ENCODE results near the gene ATOH8.

The ATOH8 gene

GRCh38 chr2:85787282-85787980 lies 33.6 kb downstream of the ATOH8 start:
- no peak for DNase-seq (ENCODE audit: low spot score)

- no peak for DNase-seq (ENCODE audit: low spot score)
These were observed 34.2 kb downstream of the ATOH8 start for GRCh38 chr2:85787981-85788340.

- DNase-seq (ENCODE audit: low spot score), result no peak
These were observed 34.8 kb downstream of the ATOH8 start for GRCh38 chr2:85788603-85789002.

GRCh38 chr2:85789271-85789670 lies 35.5 kb downstream of the ATOH8 start:
- no peak for DNase-seq (ENCODE audit: low spot score)

- no peak for DNase-seq (ENCODE audit: low spot score)
These were observed 36.2 kb downstream of the ATOH8 start for GRCh38 chr2:85790032-85790431.

GRCh38 chr2:85790499-85791188 lies 36.9 kb downstream of the ATOH8 start:
- no peak for DNase-seq (ENCODE audit: low spot score)

- no peak for DNase-seq (ENCODE audit: low spot score)
These were observed 38.1 kb downstream of the ATOH8 start for GRCh38 chr2:85791704-85792565.

- DNase-seq (ENCODE audit: low spot score), result peak; percentile 68
These were observed 39.1 kb downstream of the ATOH8 start for GRCh38 chr2:85792783-85793441.

GRCh38 chr2:85793584-85793983 lies 39.8 kb downstream of the ATOH8 start:
- no peak for DNase-seq (ENCODE audit: low spot score)

- DNase-seq (ENCODE audit: low spot score), result no peak
These were observed 40.2 kb downstream of the ATOH8 start for GRCh38 chr2:85794038-85794441.

GRCh38 chr2:85794491-85795121 lies 40.8 kb downstream of the ATOH8 start:
- no peak for DNase-seq (ENCODE audit: low spot score)

GRCh38 chr2:85795331-85796045 lies 41.7 kb downstream of the ATOH8 start:
- DNase-seq (ENCODE audit: low spot score), result no peak

GRCh38 chr2:85796046-85796340 lies 42.2 kb downstream of the ATOH8 start:
- no peak for DNase-seq (ENCODE audit: low spot score)

GRCh38 chr2:85796341-85797262 lies 42.8 kb downstream of the ATOH8 start:
- DNase-seq (ENCODE audit: low spot score), result peak; percentile 73

- DNase-seq (ENCODE audit: low spot score), result no peak
These were observed 43.5 kb downstream of the ATOH8 start for GRCh38 chr2:85797263-85797660.

- no peak for DNase-seq (ENCODE audit: low spot score)
These were observed 44.1 kb downstream of the ATOH8 start for GRCh38 chr2:85797921-85798320.

- no peak for DNase-seq (ENCODE audit: low spot score)
These were observed 45.6 kb downstream of the ATOH8 start for GRCh38 chr2:85799215-85799956.

GRCh38 chr2:85800586-85800985 lies 46.8 kb downstream of the ATOH8 start:
- DNase-seq (ENCODE audit: low spot score), result no peak

- DNase-seq (ENCODE audit: low spot score), result no peak
These were observed 48.1 kb downstream of the ATOH8 start for GRCh38 chr2:85801871-85802270.
